Subcutaneous abdominal adipose tissue (tissue), 5 donors: ENCODE measurements around the gene OR2D3.
"Not testable (repeated sequence)": the region's sequence is repeated elsewhere in the genome, so short reads cannot be mapped to it uniquely, and the experiment has no call there.

Experiments used
- H3K27ac ChIP-seq: one replicate; pipeline ENCODE4 v1.7.0; 2013; ENCODE audit warnings: low read depth, mild to moderate bottlenecking, inconsistent platforms, low read length, moderate library complexity
- H3K27me3 ChIP-seq, 5 donors: one replicate each; pipeline ENCODE4 v1.7.0; 2013; ENCODE audit warnings: low read length in 5 of 5, inconsistent platforms in 1 of 5; ENCODE audit not compliant: control insufficient read depth in 5 of 5, insufficient read depth in 4 of 5
- H3K36me3 ChIP-seq, 5 donors: one replicate each; pipeline ENCODE4 v1.7.0; 2013; ENCODE audit warnings: low read length in 5 of 5; ENCODE audit not compliant: control insufficient read depth in 5 of 5, insufficient read depth in 5 of 5
- H3K4me1 ChIP-seq, 5 donors: one replicate each; pipeline ENCODE4 v1.7.0; 2013; ENCODE audit warnings: low read length in 5 of 5, mild to moderate bottlenecking in 3 of 5, moderate library complexity in 1 of 5; ENCODE audit not compliant: control insufficient read depth in 5 of 5, insufficient read depth in 5 of 5
- H3K4me3 ChIP-seq, 5 donors: one replicate each; pipeline ENCODE4 v1.7.0; 2013; ENCODE audit warnings: low read length in 5 of 5, low read depth in 1 of 5
- H3K9ac ChIP-seq, 5 donors: one replicate each; pipeline ENCODE4 v1.7.0; 2013; ENCODE audit warnings: low read length in 5 of 5, mild to moderate bottlenecking in 4 of 5, moderate library complexity in 3 of 5
- H3K9me3 ChIP-seq, 5 donors: one replicate each; pipeline ENCODE4 v1.7.0; 2013; ENCODE audit warnings: low read length in 5 of 5; ENCODE audit not compliant: control insufficient read depth in 5 of 5
- donor health status: healthy.
- donor health status: healthy.
- donor health status: healthy.
- donor health status: healthy.
- donor health status: healthy.

OR2D3 gene

GRCh38 chr11:6920702-6921101, at the start of gene OR2D3:
OR2D3 (plus strand) TSS chr11:6921002; CDS start chr11:6921002, 0 bp downstream.
- Histone ChIP-seq H3K9me3 (peaks cover 0 to 2% (median 0%) of the 10 kb centered on the region in 5 donors), H3K4me1 (peaks cover 0 to under 1% (median 0%) of the 10 kb centered on the region in 5 donors), H3K9ac (no peak within 1 kb of the TSS), H3K36me3 (no peaks in the 10 kb centered on the region), H3K27me3 (no peaks in the 10 kb centered on the region), H3K27ac (no peak within 1 kb of the TSS), H3K4me3 (no peak within 1 kb of the TSS)

GRCh38 chr11:6871278-6871677, 49.5 kb upstream of the OR2D3 start:
- H3K4me3 ChIP-seq, result no peak overlapping the region
- H3K27ac ChIP-seq, result no peak overlapping the region
- no peaks in the 10 kb centered on the region for H3K4me1 ChIP-seq
- H3K36me3 ChIP-seq, result no peaks in the 10 kb centered on the region
- no peaks in the 10 kb centered on the region for H3K27me3 ChIP-seq
- H3K9me3 ChIP-seq, result no peaks in the 10 kb centered on the region
- H3K9ac ChIP-seq, result no peak overlapping the region

- no peak overlapping the region for H3K9ac ChIP-seq
- no peaks in the 10 kb centered on the region for H3K36me3 ChIP-seq
- no peaks in the 10 kb centered on the region for H3K27me3 ChIP-seq
- H3K4me3 ChIP-seq, result no peak overlapping the region
- no peaks in the 10 kb centered on the region for H3K4me1 ChIP-seq
- H3K27ac ChIP-seq, result no peak overlapping the region
- peaks cover 0 to 6% (median 0%) of the 10 kb centered on the region in 5 donors for H3K9me3 ChIP-seq
Observed at GRCh38 chr11:6875761-6876160, 45.0 kb upstream of the OR2D3 start.

- H3K9ac ChIP-seq, result no peak within 1 kb of the TSS
- H3K4me1 ChIP-seq, result no peaks in the 10 kb centered on the region
- H3K27me3 ChIP-seq, result no peaks in the 10 kb centered on the region
- no peak within 1 kb of the TSS for H3K27ac ChIP-seq
- H3K9me3 ChIP-seq, result peaks cover 0 to 6% (median 0%) of the 10 kb centered on the region in 5 donors
- no peak within 1 kb of the TSS for H3K4me3 ChIP-seq
- H3K36me3 ChIP-seq, result no peaks in the 10 kb centered on the region
Observed at GRCh38 chr11:6876325-6876724, 44.5 kb upstream of the OR2D3 start, which contains the start of gene OR10A4. OR10A4 (plus strand) TSS chr11:6876625; CDS start chr11:6876648, 23 bp downstream.

GRCh38 chr11:6876914-6877313, 43.9 kb upstream of the OR2D3 start:
- Histone ChIP-seq H3K9me3 (peaks cover 0 to 6% (median 0%) of the 10 kb centered on the region in 5 donors), H3K36me3 (no peaks in the 10 kb centered on the region), H3K27ac (no peak overlapping the region), H3K4me1 (no peaks in the 10 kb centered on the region), H3K4me3 (no peak overlapping the region), H3K9ac (no peak overlapping the region), H3K27me3 (no peaks in the 10 kb centered on the region)

GRCh38 chr11:6882751-6883150, 38.1 kb upstream of the OR2D3 start:
- Histone ChIP-seq H3K36me3 (no peaks in the 10 kb centered on the region), H3K9me3 (no peaks in the 10 kb centered on the region), H3K4me3 (no peak overlapping the region), H3K4me1 (no peaks in the 10 kb centered on the region), H3K9ac (no peak overlapping the region), H3K27me3 (no peaks in the 10 kb centered on the region), H3K27ac (no peak overlapping the region)

GRCh38 chr11:6887711-6888110, 33.1 kb upstream of the OR2D3 start:
- not testable (repeated sequence) for H3K36me3 ChIP-seq, H3K9me3 ChIP-seq, H3K9ac ChIP-seq, H3K27me3 ChIP-seq, H3K4me3 ChIP-seq, H3K27ac ChIP-seq, H3K4me1 ChIP-seq

GRCh38 chr11:6888830-6889229, 32.0 kb upstream of the OR2D3 start:
- Histone ChIP-seq H3K36me3 (no peaks in the 10 kb centered on the region), H3K27me3 (no peaks in the 10 kb centered on the region), H3K9ac (no peak overlapping the region), H3K4me1 (peaks cover 0 to 4% (median 0%) of the 10 kb centered on the region in 5 donors), H3K4me3 (no peak overlapping the region), H3K9me3 (peaks cover 0 to 3% (median 0%) of the 10 kb centered on the region in 5 donors), H3K27ac (no peak overlapping the region)

- peaks cover 0 to 4% (median 0%) of the 10 kb centered on the region in 5 donors for H3K4me1 ChIP-seq
- H3K9ac ChIP-seq, result no peak overlapping the region
- no peaks in the 10 kb centered on the region for H3K27me3 ChIP-seq
- H3K4me3 ChIP-seq, result no peak overlapping the region
- H3K9me3 ChIP-seq, result peaks cover 0 to 3% (median 0%) of the 10 kb centered on the region in 5 donors
- H3K27ac ChIP-seq, result no peak overlapping the region
- H3K36me3 ChIP-seq, result no peaks in the 10 kb centered on the region
Observed at GRCh38 chr11:6889835-6890234, 31.0 kb upstream of the OR2D3 start.

GRCh38 chr11:6892400-6892799, 28.4 kb upstream of the OR2D3 start, which contains the start of gene OR2D2:
OR2D2 (minus strand) TSS chr11:6892500; CDS start chr11:6892500, 0 bp downstream.
- Histone ChIP-seq H3K4me1 (peaks cover 0 to 4% (median 0%) of the 10 kb centered on the region in 5 donors), H3K9me3 (peaks cover 0 to 3% (median 0%) of the 10 kb centered on the region in 5 donors), H3K9ac (peak within 1 kb of the TSS in 1 of 5 donors; percentile 68), H3K36me3 (no peaks in the 10 kb centered on the region), H3K27ac (no peak within 1 kb of the TSS), H3K4me3 (no peak within 1 kb of the TSS), H3K27me3 (no peaks in the 10 kb centered on the region)
